Suprapubic skin (tissue), 4 donors: ENCODE results near the gene THRB. TPM values are rescaled to one million over a fixed set of nuclear protein-coding genes. Genes with fewer than 3 reads are reported as not detected.

Experiments
- DNase-seq, 2 donors: peaks; one replicate each; pipeline ENCODE4 v3.0.0-alpha.2; 2019; ENCODE audit warnings: low spot score in 2 of 2
- H3K27ac ChIP-seq: fragments of 200-600 bp; sonication (generic); one replicate; pipeline ENCODE4 v1.5.1; 2019
- H3K27me3 ChIP-seq: fragments of 200-600 bp; sonication (generic); one replicate; pipeline ENCODE4 v1.5.1; 2019
- H3K36me3 ChIP-seq: fragments of 200-600 bp; sonication (generic); one replicate; pipeline ENCODE4 v1.5.1; 2019
- H3K4me1 ChIP-seq: fragments of 200-600 bp; sonication (generic); one replicate; pipeline ENCODE4 v1.5.1; 2019
- H3K4me3 ChIP-seq: fragments of 200-600 bp; sonication (generic); one replicate; pipeline ENCODE4 v1.5.1; 2019; ENCODE audit warnings: mild to moderate bottlenecking
- H3K9me3 ChIP-seq: fragments of 200-600 bp; sonication (generic); one replicate; pipeline ENCODE4 v1.5.1; 2019
- CTCF ChIP-seq, 2 donors: fragments of 200-600 bp in 1 of 2; fragments of 450-650 bp in 1 of 2; sonication (generic) in 1 of 2; IDR thresholded peaks; one replicate each; pipeline ENCODE4 v1.5.1; 2016 to 2019; ENCODE audit warnings: antibody characterized with exemption in 2 of 2, mild to moderate bottlenecking in 1 of 2, moderate library complexity in 1 of 2
- EP300 ChIP-seq: sonication (generic); formaldehyde crosslinking; IDR thresholded peaks from one replicate; pipeline ENCODE4 v1.6.1; 2017; ENCODE audit warnings: antibody characterized with exemption
- POLR2A ChIP-seq, 2 donors: fragments of 450-650 bp; IDR thresholded peaks; one replicate each; pipeline ENCODE4 v1.6.1; 2017; ENCODE audit warnings: antibody characterized with exemption in 2 of 2, mild to moderate bottlenecking in 2 of 2, moderate library complexity in 2 of 2
- POLR2AphosphoS5 ChIP-seq, 3 donors: sonication (generic); formaldehyde crosslinking; IDR thresholded peaks; one replicate each; pipeline ENCODE4 v1.6.1; 2017; ENCODE audit warnings: antibody characterized with exemption in 3 of 3
- WGBS: methylation state at CpG from one replicate; pipeline ENCODE4 v1.1.5; 2018; 5-methylcytosine and 5-hydroxymethylcytosine counted together
- total RNA-seq, 4 donors: library from RNA; depleted of rRNA; stranded (reverse); fragments of >200 nt; gene quantifications; one replicate each; pipeline ENCODE4 v1.1.0, GENCODE V29; 2016

THRB gene
- total RNA-seq, 4 donors from 2014 or later = 16.6 to 32.9 (median 24.4) TPM

DNA sequence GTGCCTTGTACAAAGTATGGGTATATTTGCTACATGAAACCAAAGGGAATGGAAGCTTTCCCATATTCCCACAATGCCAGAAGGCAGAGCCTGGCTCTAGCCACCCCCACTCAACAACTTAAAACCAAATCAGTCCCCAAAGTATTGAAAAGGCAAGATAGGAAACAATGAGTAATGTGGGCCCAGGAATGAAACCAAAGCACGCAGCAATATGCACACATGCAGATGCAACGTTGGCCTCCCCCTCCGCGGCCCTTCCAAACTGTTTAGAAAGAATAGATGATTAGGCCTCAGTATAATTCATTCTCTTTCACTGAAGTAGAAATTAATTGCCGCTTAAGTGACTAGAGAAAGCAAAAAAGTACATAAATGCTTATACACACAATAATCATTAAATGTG lies 59.1 kb downstream of the THRB start:
- H3K27ac ChIP-seq = no peak overlapping the region
- 94% methylated on average over 5 of the region's 5 CpGs for WGBS

GRCh38 chr3:24434651-24435050 lies 60.0 kb downstream of the THRB start:
- Histone ChIP-seq H3K27me3 (no peaks in the 10 kb centered on the region), H3K36me3 (no peaks in the 10 kb centered on the region), H3K9me3 (no peaks in the 10 kb centered on the region), H3K27ac (no peak overlapping the region), H3K4me3 (no peak overlapping the region), H3K4me1 (no peaks in the 10 kb centered on the region)
- no peak for TF ChIP-seq CTCF (IDR thresholded peaks at IDR 0.05)
- no peak for DNase-seq
- 92% methylated on average over 1 of the region's 1 CpG for WGBS

More for the DNA sequence above, 59.1 kb downstream of the THRB start:
- H3K9me3 ChIP-seq = no peaks in the 10 kb centered on the region
- TF ChIP-seq CTCF (IDR thresholded peaks at IDR 0.05) = no peak
- TF ChIP-seq POLR2A (IDR thresholded peaks at IDR 0.05) = no peak
- no peak for TF ChIP-seq EP300
- TF ChIP-seq POLR2AphosphoS5 (IDR thresholded peaks at IDR 0.05) = no peak
- no peaks in the 10 kb centered on the region for H3K36me3 ChIP-seq
- no peak overlapping the region for H3K4me3 ChIP-seq
- no peaks in the 10 kb centered on the region for H3K4me1 ChIP-seq
- H3K27me3 ChIP-seq = no peaks in the 10 kb centered on the region
- DNase-seq = no peak

DNA sequence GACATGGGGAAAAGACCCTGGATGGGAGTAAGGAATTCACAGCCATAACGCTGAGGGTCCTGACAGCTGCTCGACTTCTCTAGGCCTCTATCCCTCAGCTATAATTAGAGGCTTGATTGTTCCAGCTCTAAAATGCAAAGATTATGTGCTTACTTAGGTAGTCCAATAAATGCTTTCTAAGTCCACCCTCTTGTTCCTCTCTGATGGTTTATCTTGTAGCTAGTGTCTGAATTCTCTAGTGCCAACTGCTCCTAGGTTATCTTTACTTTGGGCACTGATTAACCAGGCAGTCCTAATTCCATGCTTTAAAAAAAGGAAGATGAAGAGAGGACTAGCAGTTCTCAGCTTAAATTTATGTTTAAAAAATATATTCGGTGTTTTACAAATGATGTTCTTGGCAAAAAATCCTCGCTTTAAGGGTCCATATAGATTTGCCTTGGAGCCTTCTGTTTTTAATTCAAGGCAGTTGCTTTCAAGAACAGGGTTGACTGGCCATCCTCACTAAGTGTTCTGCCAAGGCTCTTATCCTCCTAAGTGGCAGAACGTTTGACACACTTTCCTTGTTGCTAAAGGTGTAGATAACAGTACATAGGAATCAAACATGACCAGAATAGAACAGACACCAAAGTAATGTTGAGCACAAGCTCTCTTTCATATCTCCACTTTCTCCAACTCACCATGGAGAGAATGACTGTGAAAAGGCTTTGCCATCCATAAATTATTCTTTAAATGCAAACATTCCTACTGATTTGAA lies 60.6 kb downstream of the THRB start:
- Histone ChIP-seq H3K4me3 (no peak overlapping the region), H3K9me3 (no peaks in the 10 kb centered on the region), H3K27me3 (no peaks in the 10 kb centered on the region), H3K4me1 (no peaks in the 10 kb centered on the region), H3K36me3 (no peaks in the 10 kb centered on the region), H3K27ac (no peak overlapping the region)
- no peak for DNase-seq
- TF ChIP-seq POLR2AphosphoS5 (IDR thresholded peaks at IDR 0.05) (no peak), POLR2A (IDR thresholded peaks at IDR 0.05) (no peak), EP300 (no peak), CTCF (IDR thresholded peaks at IDR 0.05) (no peak)
- WGBS = 85% methylated on average over 5 of the region's 5 CpGs

- Histone ChIP-seq H3K4me1 (no peaks in the 10 kb centered on the region), H3K27ac (no peak overlapping the region), H3K4me3 (no peak overlapping the region), H3K9me3 (no peaks in the 10 kb centered on the region), H3K27me3 (no peaks in the 10 kb centered on the region), H3K36me3 (no peaks in the 10 kb centered on the region)
- no peak for TF ChIP-seq POLR2AphosphoS5 (IDR thresholded peaks at IDR 0.05)
- TF ChIP-seq CTCF (IDR thresholded peaks at IDR 0.05) = no peak
- no peak for TF ChIP-seq EP300
- TF ChIP-seq POLR2A (IDR thresholded peaks at IDR 0.05) = no peak
- no peak for DNase-seq
Measured at GRCh38 chr3:24432989-24433388, 61.7 kb downstream of the THRB start.

DNA sequence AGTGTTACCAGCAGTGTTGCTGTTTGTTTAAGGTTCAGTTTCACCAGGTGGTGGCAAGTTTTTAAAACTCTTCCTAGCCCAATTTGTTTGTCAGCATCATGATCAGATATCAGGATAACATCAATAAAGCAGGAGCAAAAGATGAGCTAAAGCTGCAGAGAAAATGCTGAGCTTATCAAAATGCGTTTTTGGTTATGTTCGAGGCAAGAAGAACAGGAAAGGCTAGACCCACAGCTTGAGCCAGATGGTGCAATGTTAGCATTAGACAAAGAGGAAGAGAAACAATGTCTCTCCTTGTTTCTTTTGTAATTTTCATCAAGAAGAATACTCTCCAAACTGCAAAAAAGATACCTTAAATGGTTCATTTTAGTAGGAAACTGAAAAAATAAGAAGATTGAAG lies 66.2 kb downstream of the THRB start:
- WGBS = 47% methylated on average over 2 of the region's 2 CpGs
- TF ChIP-seq POLR2AphosphoS5 (IDR thresholded peaks at IDR 0.05) = no peak
- no peak for TF ChIP-seq POLR2A (IDR thresholded peaks at IDR 0.05)
- no peak for TF ChIP-seq EP300
- TF ChIP-seq CTCF (IDR thresholded peaks at IDR 0.05) = no peak
- Histone ChIP-seq H3K4me1 (no peaks in the 10 kb centered on the region), H3K27me3 (no peaks in the 10 kb centered on the region), H3K27ac (no peak overlapping the region), H3K4me3 (no peak overlapping the region), H3K9me3 (no peaks in the 10 kb centered on the region), H3K36me3 (no peaks in the 10 kb centered on the region)
- DNase-seq = no peak
